ENCODE measurements around the gene CDKN3. TPM values are rescaled to one million over a fixed set of nuclear protein-coding genes. Genes with fewer than 3 reads are reported as not detected.
"Not testable (repeated sequence)": the region's sequence is repeated elsewhere in the genome, so short reads cannot be mapped to it uniquely, and the experiment has no call there.

The CDKN3 gene
- total RNA-seq, 1 experiment from 2014 or later: 56.7 TPM

GRCh38 chr14:54362759-54363437 lies 33.9 kb upstream of the CDKN3 start:
- Histone ChIP-seq H3K4me3 (ENCODE audit: insufficient read depth, low read depth, low read length) (no peak overlapping the region), H3K27me3 (ENCODE audit: control insufficient read depth, insufficient read depth, low read length) (no peaks in the 10 kb centered on the region), H3K36me3 (replicated peaks; ENCODE audit: control insufficient read depth, insufficient read depth, low read length) (no peaks in the 10 kb centered on the region)
- no peak for DNase-seq

GRCh38 chr14:54364555-54365415 lies 32.0 kb upstream of the CDKN3 start:
- Histone ChIP-seq H3K36me3 (replicated peaks; ENCODE audit: control insufficient read depth, insufficient read depth, low read length) (no peaks in the 10 kb centered on the region), H3K4me3 (ENCODE audit: insufficient read depth, low read depth, low read length) (no peak overlapping the region), H3K27me3 (ENCODE audit: control insufficient read depth, insufficient read depth, low read length) (no peaks in the 10 kb centered on the region)
- no peak for DNase-seq

- Histone ChIP-seq H3K36me3 (replicated peaks; ENCODE audit: control insufficient read depth, insufficient read depth, low read length) (no peaks in the 10 kb centered on the region), H3K4me3 (ENCODE audit: insufficient read depth, low read depth, low read length) (no peak overlapping the region), H3K27me3 (ENCODE audit: control insufficient read depth, insufficient read depth, low read length) (no peaks in the 10 kb centered on the region)
- no peak for DNase-seq
Measured at GRCh38 chr14:54366736-54367735, 29.8 kb upstream of the CDKN3 start.

DNA sequence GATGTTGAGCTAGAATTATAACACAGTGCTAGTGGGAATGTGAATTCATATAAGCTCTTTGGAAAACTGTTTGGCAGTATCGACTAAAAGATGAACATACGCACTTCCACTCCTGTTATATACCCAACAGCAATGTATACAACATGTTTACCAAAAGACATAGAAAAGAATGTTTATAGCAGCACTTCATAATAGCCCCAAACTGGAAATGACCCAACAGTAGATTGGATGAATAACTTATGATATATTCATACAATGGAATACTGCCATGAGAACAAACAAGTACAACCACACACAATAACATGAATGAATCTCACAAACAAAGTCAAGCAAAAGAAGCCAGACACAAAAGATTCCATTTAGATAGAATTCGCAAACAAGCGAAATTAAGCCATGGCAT lies 28.5 kb upstream of the CDKN3 start:
- H3K4me3 ChIP-seq (ENCODE audit: insufficient read depth, low read depth, low read length): no peak overlapping the region
- DNase-seq: no peak
- no peaks in the 10 kb centered on the region for H3K27me3 ChIP-seq (ENCODE audit: control insufficient read depth, insufficient read depth, low read length)
- no peaks in the 10 kb centered on the region for H3K36me3 ChIP-seq (replicated peaks; ENCODE audit: control insufficient read depth, insufficient read depth, low read length)

- H3K27me3 ChIP-seq (ENCODE audit: control insufficient read depth, insufficient read depth, low read length): no peaks in the 10 kb centered on the region
Measured at GRCh38 chr14:54369343-54369742, 27.5 kb upstream of the CDKN3 start.

GRCh38 chr14:54370323-54371198 lies 26.2 kb upstream of the CDKN3 start:
- Histone ChIP-seq H3K36me3 (replicated peaks; ENCODE audit: control insufficient read depth, insufficient read depth, low read length) (no peaks in the 10 kb centered on the region), H3K4me3 (ENCODE audit: insufficient read depth, low read depth, low read length) (no peak overlapping the region), H3K27me3 (ENCODE audit: control insufficient read depth, insufficient read depth, low read length) (no peaks in the 10 kb centered on the region)
- DNase-seq: no peak

More at GRCh38 chr14:54369343-54369742, 27.5 kb upstream of the CDKN3 start:
- no peak overlapping the region for H3K4me3 ChIP-seq (ENCODE audit: insufficient read depth, low read depth, low read length)
- no peak for DNase-seq
- no peaks in the 10 kb centered on the region for H3K36me3 ChIP-seq (replicated peaks; ENCODE audit: control insufficient read depth, insufficient read depth, low read length)

GRCh38 chr14:54374117-54374884 lies 22.5 kb upstream of the CDKN3 start:
- Histone ChIP-seq H3K36me3 (replicated peaks; ENCODE audit: control insufficient read depth, insufficient read depth, low read length) (no peaks in the 10 kb centered on the region), H3K4me3 (ENCODE audit: insufficient read depth, low read depth, low read length) (no peak overlapping the region), H3K27me3 (ENCODE audit: control insufficient read depth, insufficient read depth, low read length) (no peaks in the 10 kb centered on the region)
- no peak for DNase-seq

DNA sequence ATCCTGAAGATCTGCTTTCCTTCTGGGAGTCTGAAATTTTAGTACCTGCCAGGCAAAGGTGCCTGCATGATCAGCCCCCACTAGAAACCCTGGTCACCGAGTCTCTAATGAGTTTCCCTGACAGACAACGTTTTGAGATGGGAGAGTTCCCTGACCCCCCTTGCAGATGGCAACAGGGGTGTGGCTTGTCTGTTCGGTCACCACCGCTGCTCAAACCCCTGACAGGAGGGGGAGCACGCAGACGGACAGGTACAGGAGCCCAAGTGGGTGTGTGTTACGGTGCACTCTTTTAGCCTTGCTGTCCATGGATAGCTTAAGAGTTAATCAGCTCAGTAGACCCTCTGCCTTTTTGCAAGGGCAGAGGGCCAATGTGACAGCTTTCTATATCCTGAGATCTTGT lies 19.3 kb upstream of the CDKN3 start:
- Histone ChIP-seq H3K27me3 (ENCODE audit: control insufficient read depth, insufficient read depth, low read length) (no peaks in the 10 kb centered on the region), H3K36me3 (replicated peaks; ENCODE audit: control insufficient read depth, insufficient read depth, low read length) (no peaks in the 10 kb centered on the region), H3K4me3 (ENCODE audit: insufficient read depth, low read depth, low read length) (no peak overlapping the region)
- DNase-seq: no peak

DNA sequence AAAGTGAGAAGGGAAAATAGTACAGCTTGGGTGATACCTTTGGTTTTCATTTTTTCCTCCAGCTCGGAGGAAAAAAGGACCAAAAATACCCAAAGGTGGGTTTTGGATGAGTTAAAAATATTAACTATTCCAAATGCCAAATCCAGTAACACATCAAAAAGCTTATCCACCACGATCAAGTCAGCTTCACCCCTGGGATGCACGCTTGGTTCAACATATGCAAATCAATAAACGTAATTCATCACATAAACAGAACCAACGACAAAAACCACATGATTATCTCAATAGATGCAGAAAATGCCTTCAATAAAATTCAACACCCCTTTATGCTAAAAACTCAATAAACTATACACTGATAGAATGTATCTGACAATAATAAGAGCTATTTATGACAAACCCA lies 17.9 kb upstream of the CDKN3 start:
- not testable (repeated sequence) for DNase-seq

DNA sequence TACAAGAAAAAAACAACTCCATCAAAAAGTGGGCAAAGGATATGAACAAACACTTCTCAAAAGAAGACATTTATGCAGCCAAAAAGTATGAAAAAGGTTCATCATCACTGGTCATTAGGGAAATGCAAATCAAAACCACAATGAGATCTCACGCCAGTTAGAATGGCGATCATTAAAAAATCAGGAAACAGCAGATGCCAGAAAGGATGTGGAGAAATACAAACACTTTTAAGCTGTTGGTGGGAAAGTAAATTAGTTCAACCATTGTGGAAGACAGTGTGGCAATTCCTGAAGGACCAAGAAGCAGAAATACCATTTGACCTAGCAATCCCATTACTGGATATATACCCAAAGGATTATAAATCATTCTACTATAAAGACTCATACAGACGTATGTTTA lies 16.2 kb upstream of the CDKN3 start:
- not testable (repeated sequence) for H3K27me3 ChIP-seq (ENCODE audit: control insufficient read depth, insufficient read depth, low read length); H3K4me3 ChIP-seq (ENCODE audit: insufficient read depth, low read depth, low read length); H3K36me3 ChIP-seq (replicated peaks; ENCODE audit: control insufficient read depth, insufficient read depth, low read length); DNase-seq

More for the DNA sequence above, 17.9 kb upstream of the CDKN3 start:
- not testable (repeated sequence) for H3K27me3 ChIP-seq (ENCODE audit: control insufficient read depth, insufficient read depth, low read length); H3K36me3 ChIP-seq (replicated peaks; ENCODE audit: control insufficient read depth, insufficient read depth, low read length); H3K4me3 ChIP-seq (ENCODE audit: insufficient read depth, low read depth, low read length)

GRCh38 chr14:54381821-54382220 lies 15.0 kb upstream of the CDKN3 start:
- Histone ChIP-seq H3K27me3 (ENCODE audit: control insufficient read depth, insufficient read depth, low read length) (no peaks in the 10 kb centered on the region), H3K36me3 (replicated peaks; ENCODE audit: control insufficient read depth, insufficient read depth, low read length) (no peaks in the 10 kb centered on the region), H3K4me3 (ENCODE audit: insufficient read depth, low read depth, low read length) (no peak overlapping the region)
- DNase-seq: peak; percentile 50

DNA sequence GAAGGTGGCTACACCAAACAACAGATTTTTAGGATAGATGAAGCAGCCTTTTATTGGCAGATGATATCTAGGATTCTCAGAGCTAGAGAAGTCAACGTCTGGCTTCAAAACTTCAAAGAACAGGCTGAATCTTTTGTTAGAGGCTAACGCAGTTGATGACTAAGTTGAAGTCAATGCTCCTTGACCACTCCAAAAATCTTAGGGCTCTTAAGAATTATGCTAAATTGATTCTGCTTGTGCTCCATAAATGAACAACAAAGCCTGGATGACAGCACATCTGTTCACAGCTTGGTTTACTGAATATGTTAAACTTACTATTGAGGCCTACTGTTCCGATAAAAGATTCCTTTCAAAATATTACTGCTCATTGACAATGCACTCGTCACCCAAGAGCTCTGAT lies 13.0 kb upstream of the CDKN3 start:
- no peak for DNase-seq
- H3K4me3 ChIP-seq (ENCODE audit: insufficient read depth, low read depth, low read length): no peak overlapping the region
- H3K27me3 ChIP-seq (ENCODE audit: control insufficient read depth, insufficient read depth, low read length): no peaks in the 10 kb centered on the region
- H3K36me3 ChIP-seq (replicated peaks; ENCODE audit: control insufficient read depth, insufficient read depth, low read length): no peaks in the 10 kb centered on the region

DNA sequence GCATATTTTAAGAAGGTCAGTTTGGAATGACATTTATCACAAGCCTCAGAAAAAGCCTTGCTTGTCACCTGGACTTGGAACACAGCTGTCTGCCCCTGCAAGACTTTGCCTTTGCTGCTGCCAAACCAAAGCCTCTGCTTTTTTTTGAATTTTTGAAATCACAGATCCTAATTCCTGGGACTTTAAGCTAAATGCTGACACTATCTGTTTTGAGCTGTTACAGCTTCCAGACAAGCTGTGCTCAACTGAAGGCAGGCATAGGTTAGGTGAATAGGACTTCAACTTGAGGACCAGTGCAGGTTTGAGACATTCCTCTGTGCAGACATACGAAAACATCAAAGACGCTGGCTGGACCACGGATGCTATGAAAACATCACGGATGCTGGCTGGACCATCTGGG lies 11.3 kb upstream of the CDKN3 start:
- Histone ChIP-seq H3K27me3 (ENCODE audit: control insufficient read depth, insufficient read depth, low read length) (no peaks in the 10 kb centered on the region), H3K4me3 (ENCODE audit: insufficient read depth, low read depth, low read length) (no peak overlapping the region), H3K36me3 (replicated peaks; ENCODE audit: control insufficient read depth, insufficient read depth, low read length) (no peaks in the 10 kb centered on the region)
- no peak for DNase-seq
